GM12864 (cell line): ENCODE measurements around the gene PNPO.
"Not testable (repeated sequence)": the region's sequence is repeated elsewhere in the genome, so short reads cannot be mapped to it uniquely, and the experiment has no call there.

Experiments used
- DNase-seq: peaks from one replicate; pipeline ENCODE4 v3.0.0-alpha.2; 2011; ENCODE audit warnings: low read depth
- H3K4me3 ChIP-seq: 2 replicates; pipeline ENCODE4 v1.5.1; 2011; ENCODE audit warnings: mild to moderate bottlenecking, low read depth, low read length, control low read depth
- CTCF ChIP-seq: IDR thresholded peaks from 2 replicates; pipeline ENCODE4 v1.5.1; 2011; ENCODE audit warnings: low read depth, mild to moderate bottlenecking, moderate library complexity, low read length, control low read depth, inconsistent platforms; ENCODE audit errors: missing control alignments

PNPO gene

GRCh38 chr17:47983492-47984223, 42.3 kb downstream of the PNPO start:
- H3K4me3 ChIP-seq, result no peak overlapping the region
- no peak for DNase-seq
- no peak for TF ChIP-seq CTCF

GRCh38 chr17:47986520-47986919, 45.1 kb downstream of the PNPO start:
- no peak for DNase-seq
- no peak overlapping the region for H3K4me3 ChIP-seq
- no peak for TF ChIP-seq CTCF

- TF ChIP-seq CTCF, result no peak
- DNase-seq, result no peak
- no peak overlapping the region for H3K4me3 ChIP-seq
Observed at GRCh38 chr17:47987240-47987835, 46.0 kb downstream of the PNPO start.

- DNase-seq, H3K4me3 ChIP-seq: not testable (repeated sequence)
Observed at GRCh38 chr17:47988445-47988844, 47.1 kb downstream of the PNPO start.

GRCh38 chr17:47989159-47989558, 47.8 kb downstream of the PNPO start:
- no peak for TF ChIP-seq CTCF
- H3K4me3 ChIP-seq, result no peak overlapping the region
- no peak for DNase-seq

- no peak for TF ChIP-seq CTCF
- DNase-seq, result no peak
- no peak overlapping the region for H3K4me3 ChIP-seq
Observed at GRCh38 chr17:47989700-47990099, 48.3 kb downstream of the PNPO start.

GRCh38 chr17:47990962-47991731, 49.8 kb downstream of the PNPO start:
- no peak overlapping the region for H3K4me3 ChIP-seq
- no peak for TF ChIP-seq CTCF
- DNase-seq, result no peak
